Liver (tissue), 3 donors: ENCODE results near the gene MFAP5.

Experiments used
- CTCF ChIP-seq: fragments of 150-350 bp; IDR thresholded peaks from 2 replicates; pipeline ENCODE4 v1.5.1; 2017; ENCODE audit warnings: improper control_type of control experiment, low read depth, low read length; ENCODE audit not compliant: missing input control
- GABPA ChIP-seq, 2 donors: IDR thresholded peaks in 1 of 2; conservative IDR thresholded peaks in 1 of 2; 2 replicates each; pipeline ENCODE4 v1.6.1; 2016; ENCODE audit warnings: antibody characterized with exemption in 2 of 2, mild to moderate bottlenecking in 1 of 2, moderate library complexity in 1 of 2
- REST ChIP-seq: IDR thresholded peaks from 2 replicates; pipeline ENCODE4 v1.6.1; 2016; ENCODE audit warnings: antibody characterized with exemption, mild to moderate bottlenecking
- RXRA ChIP-seq, 2 donors: IDR thresholded peaks; 2 replicates each; pipeline ENCODE4 v1.6.1; 2017 to 2018; ENCODE audit warnings: antibody characterized with exemption in 2 of 2, mild to moderate bottlenecking in 1 of 2
- YY1 ChIP-seq: IDR thresholded peaks from 2 replicates; pipeline ENCODE4 v1.6.1; 2016; ENCODE audit warnings: antibody characterized with exemption, mild to moderate bottlenecking
- donor health status: healthy.
- donor health status: healthy.

DNA sequence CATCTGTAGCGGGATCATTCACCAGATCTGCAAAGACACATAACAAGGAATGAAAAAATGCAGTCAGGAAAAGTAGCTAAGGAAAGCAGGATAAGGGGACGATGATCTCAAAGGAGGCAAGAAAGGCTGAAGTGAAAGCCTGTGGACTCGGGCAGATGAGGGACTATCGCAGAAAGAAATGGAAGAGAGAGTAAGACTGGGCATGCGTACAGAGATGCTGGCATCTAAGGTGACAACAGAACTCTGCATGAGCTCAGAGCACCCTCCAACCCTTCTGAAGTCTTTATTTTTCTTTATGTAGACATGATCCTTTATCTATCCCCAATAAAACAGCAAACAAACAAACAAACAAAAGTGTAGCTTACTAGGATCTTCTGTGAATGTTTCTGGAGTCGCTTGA lies 7.2 kb downstream of the MFAP5 start:
- TF ChIP-seq CTCF (no peak), GABPA (IDR thresholded peaks at IDR 0.05 in 1 of 2, conservative IDR thresholded peaks at IDR 0.05 in 1 of 2) (no peak), REST (no peak), RXRA (IDR thresholded peaks at IDR 0.05) (no peak), YY1 (no peak)
